GM21367 (cell line): ENCODE results near the gene ESPNL.
"Not testable (repeated sequence)": the region's sequence is repeated elsewhere in the genome, so short reads cannot be mapped to it uniquely, and the experiment has no call there.

ENCODE experiments used
- ATAC-seq: cut with Tn5 transposase; IDR thresholded peaks from one replicate; pipeline ENCODE4 v1.9.1; 2021; ENCODE audit not compliant: unreplicated experiment

The ESPNL gene

GRCh38 chr2:238100049-238100820 lies at the start of gene ESPNL:
Gene ESPNL (plus strand): TSS chr2:238100340. CDS start chr2:238100420, 80 bp downstream.
- ATAC-seq: no peak

DNA sequence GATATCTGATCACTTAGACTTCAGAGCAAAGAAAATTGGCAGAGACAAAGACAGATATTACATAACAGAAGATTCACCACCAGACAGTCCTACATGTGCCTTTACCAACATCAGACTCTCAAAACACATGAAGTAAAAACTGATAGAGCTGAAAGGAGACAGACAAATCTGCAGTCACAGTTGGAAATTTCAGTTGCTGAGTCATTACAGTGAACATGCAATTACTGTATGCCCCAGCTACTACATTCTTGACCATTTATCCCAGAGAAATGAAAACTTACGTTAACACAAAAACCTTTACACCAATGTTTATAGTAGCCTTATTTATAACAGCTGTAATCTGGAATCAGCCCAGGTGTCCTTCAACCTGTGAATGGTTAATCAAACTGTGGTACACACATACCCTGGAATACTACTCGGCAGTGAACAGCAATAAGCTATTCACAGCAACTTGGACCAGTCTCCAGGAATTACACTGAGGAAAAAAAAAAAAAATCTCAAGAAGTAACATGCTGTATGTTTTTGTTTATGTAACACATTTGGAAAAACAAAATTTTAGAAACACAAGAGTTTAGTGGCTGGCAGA lies 46.9 kb upstream of the ESPNL start:
- no peak for ATAC-seq

DNA sequence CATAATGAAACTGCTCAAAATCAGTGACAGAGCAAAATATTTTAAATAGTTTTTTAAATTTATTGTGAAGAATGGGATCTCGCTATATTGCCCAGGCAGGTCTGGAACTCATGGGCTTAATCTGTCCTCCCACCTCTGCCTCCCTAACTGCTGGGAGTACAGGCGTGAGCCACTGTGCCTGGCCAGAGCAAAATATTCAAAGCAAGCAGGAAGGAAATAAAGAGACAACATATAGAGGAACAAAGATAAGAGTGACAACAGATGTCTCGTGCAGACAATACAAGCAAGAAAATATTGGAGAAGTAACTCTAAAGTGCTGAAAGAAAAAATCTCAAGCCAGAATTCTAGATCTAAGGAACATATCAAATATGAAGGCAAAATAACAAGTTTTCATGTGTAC lies 44.3 kb upstream of the ESPNL start:
- ATAC-seq: no peak

GRCh38 chr2:238057696-238058575 lies 42.2 kb upstream of the ESPNL start:
- ATAC-seq: not testable (repeated sequence)

DNA sequence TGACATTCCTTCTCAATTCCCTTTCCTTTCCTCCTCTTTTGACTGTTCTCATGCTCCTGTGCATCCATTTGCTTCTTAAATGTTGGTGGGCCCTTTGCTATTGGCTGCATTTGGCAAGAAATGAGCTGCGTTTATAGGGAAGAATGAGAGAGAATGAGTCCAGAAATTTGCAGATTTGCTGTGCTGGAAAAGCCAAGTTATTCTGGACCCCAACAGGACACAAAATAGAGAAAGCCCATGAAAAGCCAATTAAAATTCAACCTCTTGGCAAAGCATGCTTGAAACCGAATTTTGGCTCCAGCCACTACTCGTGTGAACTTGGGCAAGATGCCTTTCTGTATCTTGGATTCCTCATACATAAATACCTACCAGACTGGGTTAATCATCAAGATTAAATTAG lies 40.6 kb upstream of the ESPNL start:
- ATAC-seq: no peak

DNA sequence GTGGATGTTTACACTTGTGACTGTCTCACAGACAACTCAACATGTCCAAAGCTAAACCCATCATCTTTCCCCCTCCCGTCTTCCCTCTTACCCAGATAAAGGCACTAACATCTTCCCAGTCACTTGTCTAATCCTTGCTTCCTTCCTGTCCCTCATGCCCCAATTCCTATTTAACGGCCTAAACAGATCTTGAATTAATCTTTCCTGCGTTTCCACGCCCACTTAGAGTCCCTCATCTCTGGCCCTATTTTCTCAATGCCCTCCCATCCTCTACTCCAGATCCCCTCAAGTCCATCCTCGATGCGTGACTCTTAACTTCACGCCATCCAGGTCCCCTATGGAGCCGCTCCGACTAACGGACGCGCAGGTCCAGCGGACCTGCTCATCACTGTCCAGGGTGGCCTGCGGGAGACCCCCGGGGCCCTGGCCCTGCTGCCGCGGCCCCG lies 40.0 kb upstream of the ESPNL start:
- ATAC-seq: no peak

DNA sequence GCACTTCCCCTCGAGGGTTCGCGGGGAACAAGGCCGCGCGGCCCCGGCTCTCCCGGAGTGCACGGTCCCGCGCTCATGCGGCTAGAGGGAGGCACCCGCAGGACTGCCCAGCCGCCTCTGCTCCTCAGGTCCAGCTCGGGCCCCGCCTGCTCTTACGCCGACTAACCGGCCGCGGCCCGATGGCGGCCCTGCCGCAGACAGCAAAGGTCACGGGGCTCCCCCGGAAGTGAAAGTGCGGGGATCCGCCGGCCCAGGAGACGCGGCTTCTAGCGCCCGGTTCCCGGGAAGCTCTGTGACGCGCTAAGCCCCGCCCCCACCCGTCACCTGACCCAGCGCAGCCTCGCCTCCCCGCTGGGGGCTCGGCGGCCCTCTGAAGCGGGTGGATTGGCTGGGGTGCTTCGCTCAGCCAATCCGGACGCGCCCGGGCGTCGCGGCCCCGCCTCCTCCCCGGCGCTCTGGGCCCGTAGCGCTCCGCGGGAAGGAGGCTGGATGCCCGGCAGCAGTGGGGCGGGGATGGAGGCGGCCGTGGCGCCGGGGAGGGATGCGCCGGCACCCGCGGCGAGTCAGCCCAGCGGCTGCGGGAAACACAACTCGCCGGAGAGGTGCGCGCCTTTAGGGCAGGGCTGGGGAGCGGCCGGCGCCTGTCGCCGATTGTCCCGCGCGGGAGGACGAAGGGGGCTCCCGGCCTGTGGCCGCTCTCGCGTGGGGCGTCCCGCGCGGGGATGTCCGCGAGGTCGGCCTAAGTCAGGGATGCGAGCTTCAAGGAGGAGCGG lies 39.4 kb upstream of the ESPNL start, which contains the start of gene SCLY:
Gene SCLY (plus strand): TSS at position 460 of the 773 bp plus-strand sequence. CDS start 54 bp downstream, at position 514.
- peak; percentile 92 for ATAC-seq

DNA sequence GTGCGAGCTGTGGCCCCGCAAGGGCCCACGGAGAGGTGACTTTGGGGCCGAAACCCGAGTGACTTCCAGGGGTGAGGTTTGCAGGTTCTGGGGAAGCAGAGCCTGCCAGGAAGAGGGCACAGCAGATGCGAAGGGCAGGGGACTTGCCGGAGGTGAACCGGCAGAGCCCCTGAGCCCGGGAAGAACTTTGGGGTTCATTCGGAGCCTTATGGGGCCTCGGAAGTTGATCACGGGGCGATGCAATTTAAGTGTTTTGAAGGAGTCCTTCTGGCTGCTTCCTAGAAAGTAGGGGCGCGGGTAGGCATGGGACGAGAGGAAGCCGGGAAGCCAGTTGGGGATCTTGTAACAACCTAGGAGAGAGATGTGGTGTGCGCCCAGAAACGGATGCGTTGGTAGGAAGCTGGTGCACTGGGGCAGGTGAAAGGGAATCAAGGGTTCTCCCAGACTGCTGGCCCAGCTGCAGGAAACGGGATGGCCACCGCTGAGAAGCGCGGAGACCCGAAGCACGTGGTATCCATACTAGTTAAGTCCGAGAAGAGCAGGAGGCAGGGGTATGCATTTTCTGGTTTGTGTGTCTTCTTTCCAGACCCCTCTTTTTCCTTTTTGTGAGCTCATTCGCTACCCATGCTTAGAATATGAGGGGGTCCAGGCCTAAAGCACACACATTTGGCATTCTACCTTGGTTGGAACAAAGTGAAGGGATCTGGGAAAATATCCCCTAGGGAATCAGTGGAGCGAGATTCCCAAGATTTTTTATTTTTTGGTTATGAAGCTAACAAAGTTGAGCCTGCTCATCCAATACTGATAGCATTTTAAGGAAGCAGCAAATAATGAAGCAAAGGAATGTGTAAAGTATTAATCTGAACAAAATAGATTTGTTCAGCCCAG lies 38.6 kb upstream of the ESPNL start:
- ATAC-seq: peak; percentile 19

DNA sequence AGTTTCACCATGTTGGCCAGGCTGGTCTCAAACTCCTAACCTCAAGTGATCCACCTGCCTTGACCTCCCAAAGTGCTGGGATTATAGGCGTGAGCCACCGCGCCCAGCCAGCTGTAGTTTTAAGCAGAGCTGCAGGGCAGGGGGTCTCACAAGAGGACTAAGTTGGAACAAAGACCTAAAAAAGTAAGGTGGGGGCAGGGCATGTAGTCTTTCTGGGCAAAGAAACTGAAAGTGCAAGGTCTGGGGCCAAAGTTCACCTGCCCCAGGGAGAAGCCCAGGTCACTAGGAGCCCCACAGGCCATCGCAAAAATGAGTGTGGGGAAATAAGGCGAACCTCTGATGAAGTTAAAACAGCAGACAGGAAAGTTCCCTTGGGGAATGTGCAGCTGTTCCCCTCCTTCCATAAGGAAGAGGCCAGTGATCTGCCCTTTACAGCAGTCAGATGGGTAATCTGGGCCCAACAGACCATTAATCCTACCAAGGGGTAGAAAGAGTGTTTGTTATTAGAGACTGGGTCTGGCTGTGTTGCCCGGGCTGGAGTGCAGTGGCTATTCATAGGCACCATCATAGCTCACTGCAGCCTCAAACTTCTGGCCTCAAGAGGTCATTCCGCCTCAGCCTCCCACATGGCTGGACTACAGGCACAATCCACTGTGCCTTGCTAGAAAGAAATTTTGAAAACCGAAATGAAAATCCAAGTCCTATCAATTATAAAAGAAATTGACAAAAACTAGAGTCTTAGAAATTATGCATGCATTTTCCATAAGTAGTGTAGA lies 36.5 kb upstream of the ESPNL start:
- no peak for ATAC-seq

GRCh38 chr2:238064376-238064775 lies 35.8 kb upstream of the ESPNL start:
- no peak for ATAC-seq

GRCh38 chr2:238065071-238065846 lies 34.9 kb upstream of the ESPNL start:
- ATAC-seq: no peak

DNA sequence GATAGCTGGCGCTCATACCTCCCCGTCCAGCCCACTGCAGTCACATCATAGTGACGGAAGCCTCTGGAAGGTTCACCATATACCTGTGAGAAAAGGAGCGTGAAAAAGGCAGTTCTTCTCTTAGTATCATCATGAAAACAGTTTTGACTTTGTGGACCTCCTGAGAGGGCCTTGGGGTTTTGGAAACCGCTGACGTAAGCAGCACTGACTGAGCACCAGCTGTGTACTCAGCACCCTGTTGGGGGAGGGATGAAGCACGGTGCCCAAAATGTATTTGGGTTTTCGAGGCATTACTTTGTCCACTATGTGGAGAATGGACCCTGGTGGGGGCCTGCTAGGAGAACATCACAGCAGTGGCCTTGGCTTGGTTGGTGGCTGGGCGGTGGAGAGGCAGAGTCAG lies 33.9 kb upstream of the ESPNL start:
- no peak for ATAC-seq

DNA sequence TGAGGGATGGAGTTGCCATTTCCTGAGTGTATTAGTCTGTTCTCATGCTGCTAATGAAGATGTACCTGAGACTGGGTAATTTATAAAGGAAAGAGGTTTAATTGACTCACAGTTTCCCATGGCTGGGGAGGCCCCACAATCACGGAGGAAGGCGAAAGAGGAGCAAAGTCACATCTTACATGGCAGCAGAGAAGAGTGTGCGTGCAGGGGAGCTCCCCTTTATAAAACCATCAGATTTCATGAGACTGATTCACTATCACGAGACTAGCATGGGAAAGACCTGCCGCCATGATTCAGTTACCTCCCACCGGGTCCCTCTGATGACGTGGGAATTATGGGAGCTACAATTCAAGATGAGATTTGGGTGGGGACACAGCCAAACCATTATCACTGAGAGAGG lies 33.4 kb upstream of the ESPNL start:
- not testable (repeated sequence) for ATAC-seq

- no peak for ATAC-seq
These were observed 32.2 kb upstream of the ESPNL start for GRCh38 chr2:238067939-238068338.

GRCh38 chr2:238069021-238069709 lies 31.0 kb upstream of the ESPNL start:
- no peak for ATAC-seq

DNA sequence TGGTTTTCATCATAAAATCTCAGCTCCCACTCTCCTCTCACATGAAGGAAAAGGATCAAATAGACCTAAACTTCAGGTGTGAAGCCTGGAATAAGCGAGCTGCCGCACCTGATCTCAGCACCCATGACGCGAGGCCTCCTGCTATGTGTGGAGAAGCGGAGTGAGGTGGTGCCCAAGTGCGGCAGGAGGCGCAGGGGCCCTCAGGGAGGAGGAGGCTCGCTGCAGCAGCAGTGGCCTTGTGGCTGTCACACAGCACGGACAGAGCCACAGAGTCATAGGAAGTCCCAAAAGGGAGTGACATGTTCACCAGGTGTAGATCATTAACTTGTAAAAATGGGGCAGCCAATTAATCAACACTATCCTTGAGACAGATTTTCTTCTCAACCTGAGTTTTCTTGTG lies 30.3 kb upstream of the ESPNL start:
- no peak for ATAC-seq

DNA sequence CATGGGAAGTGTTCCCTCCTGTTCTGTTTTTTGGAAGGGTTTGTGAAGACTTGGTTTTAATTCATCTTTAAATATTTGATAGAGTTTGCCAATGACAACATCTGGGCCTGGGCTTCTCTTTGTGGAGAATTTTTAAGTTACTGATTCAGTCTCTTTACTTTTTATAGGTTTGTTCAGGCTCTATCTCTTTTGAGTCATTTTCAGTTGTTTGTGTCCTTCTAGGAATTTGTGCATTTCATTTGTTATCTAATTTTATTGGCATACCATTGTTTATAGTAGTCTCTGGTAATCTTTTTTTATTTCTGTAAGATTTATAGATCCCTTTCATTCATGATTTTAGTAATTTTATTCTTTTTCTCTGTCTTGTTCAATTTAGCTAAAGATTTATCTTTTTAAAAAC lies 24.7 kb upstream of the ESPNL start:
- ATAC-seq: no peak

DNA sequence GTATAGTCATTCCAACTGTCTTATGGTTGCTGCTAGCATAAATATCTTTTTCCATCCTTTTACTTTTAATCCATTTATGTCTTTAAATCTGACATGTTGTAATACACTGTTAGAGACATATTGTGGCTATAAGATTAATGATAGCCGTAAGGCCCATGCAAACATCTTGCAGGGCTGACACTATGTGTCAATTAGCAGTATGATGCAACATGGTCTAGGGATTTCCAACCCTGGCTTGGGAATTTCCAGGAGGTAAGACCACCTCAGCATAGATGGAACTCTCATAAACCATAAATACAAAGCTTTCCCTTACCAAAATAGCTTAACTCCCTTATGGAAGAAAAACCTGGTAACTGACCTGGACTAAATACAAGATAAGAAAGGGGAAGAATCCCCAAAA lies 22.8 kb upstream of the ESPNL start:
- ATAC-seq: no peak
